Left forelimb (tissue), 1 donor: ENCODE results near the gene ACOT7.
A peak's percentile ranks its signal among the peaks of the same experiment; 100 is the strongest.

Experiments
- DNase-seq: peaks from one replicate; pipeline ENCODE4 v3.0.0-alpha.2; 2018; ENCODE audit warnings: low spot score

ACOT7 gene

DNA sequence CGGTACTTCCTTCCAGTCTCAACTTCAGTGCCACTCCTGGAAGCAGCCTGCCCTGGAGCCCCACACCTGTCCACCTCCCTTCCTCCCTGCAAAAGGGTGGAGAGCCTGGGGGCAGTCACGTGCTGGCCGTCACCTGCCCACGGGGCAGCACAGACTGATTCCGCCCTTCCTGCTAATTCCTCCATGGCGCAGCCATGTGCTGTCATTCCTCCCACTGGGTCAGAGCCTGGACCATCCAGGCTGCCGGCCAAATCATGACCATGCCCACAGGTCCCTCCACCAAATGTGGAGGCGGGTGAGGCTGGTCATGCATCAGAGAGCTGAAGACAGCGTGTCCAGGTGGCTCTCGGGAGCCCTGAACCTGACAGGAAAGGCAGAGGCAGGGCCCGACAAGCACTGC lies 108.2 kb downstream of the ACOT7 start:
- DNase-seq = no peak

DNA sequence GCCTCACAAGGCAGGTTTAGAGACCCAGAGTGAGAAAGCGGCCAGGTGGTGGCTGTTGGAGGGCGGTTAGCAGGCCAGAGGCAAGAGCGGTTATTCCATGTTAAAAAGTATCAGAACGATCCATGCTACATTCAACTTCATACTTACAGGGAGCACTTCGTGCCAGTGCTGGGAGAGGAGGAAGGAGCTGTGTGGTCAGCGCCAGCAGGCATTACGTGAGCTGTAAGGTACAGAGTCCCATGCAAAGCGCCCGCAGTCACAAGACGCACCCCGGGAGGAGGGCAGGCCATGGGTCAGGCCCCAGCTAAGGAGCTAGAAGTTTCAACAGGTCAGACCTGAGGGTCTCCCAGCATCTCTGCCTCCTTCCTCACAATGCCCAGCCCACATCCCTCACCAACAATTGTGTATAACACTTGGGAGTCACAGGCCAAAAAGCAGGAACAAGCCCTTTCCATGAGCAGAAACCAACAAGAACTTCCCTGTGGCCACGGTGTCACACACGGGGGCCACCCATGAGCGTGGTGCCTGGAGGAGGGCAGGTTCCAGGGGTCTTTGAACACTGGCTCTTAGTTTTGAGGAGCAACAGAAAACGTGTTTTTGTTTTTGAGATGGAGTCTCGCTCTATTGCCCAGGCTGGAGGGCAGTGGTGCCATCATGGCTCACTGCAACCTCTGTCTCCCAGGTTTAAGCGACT lies 110.8 kb downstream of the ACOT7 start:
- DNase-seq = no peak

DNA sequence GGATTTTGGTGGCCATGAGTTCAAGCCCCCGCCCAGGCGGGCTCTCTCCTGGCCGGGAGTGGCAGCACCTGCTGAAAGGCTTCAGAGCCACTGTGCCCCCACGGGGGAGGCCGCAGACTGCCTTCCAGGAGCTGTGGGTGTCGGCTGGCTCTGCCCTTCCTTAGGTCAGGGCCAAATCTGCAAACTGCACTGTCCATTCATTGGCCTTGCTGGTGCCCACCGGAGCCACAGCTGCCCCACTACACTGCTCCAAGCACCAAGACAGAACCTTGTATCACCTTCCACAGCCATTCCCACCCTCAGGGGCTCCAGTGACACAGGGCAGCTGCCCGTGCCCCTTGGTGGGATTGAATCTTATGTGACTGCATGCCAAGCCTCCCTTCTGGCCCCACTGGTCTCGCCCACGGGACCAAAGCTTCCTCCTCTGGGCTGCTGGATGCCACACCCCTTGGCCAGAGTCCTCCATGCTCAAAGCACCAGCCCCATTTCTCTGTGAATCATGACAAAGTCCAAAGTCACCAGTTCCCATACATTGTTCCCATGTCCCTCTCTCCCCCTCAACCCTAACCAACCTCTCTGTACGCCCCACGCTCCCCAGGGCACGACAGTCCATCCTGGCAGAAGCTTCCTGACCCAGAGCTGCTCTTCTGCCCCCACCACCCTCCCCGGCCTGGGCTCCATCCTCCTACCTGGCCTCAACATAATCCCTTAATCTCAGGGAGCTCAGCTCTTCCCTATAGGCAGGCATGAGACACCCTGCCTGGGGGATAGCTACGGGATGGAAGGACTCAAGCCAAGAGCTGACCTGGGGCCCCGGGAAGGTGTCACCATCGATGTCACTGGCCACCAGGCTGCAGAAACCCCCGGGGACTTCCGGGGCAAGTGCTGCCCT lies 111.8 kb downstream of the ACOT7 start:
- DNase-seq = no peak

DNA sequence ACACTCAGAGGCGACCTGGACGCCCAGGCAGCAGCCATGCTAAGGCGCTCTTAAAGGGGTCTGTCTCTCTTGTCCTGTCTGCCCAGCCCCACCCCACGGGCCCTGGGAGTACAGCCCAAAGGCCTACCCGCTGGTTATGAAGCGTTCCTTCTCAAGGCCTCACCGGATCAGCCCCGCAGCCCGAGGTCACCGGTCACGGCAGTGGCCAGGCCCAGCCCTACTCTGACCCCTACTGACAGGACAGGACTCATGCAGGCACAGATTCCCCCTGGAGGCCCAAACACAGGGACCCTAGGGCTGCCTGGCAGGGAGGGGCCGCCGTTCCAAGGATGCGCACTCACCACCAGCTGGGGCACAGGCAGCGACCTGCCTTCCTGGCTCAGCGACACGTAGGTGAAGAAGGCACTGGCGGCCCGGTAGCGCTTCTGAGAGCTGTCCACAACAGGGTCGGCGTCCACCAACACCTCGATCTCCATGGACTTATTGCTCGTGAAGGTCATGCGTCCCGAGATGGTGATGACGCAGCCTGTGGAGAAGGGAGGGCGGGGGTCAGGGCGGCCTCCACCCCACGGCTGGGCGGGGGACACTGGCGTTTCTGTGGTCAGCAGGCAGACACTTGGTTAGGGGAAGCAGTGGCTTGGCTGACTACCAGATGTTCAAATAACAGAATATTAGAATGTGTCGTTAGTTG lies 112.7 kb downstream of the ACOT7 start:
- DNase-seq = no peak

DNA sequence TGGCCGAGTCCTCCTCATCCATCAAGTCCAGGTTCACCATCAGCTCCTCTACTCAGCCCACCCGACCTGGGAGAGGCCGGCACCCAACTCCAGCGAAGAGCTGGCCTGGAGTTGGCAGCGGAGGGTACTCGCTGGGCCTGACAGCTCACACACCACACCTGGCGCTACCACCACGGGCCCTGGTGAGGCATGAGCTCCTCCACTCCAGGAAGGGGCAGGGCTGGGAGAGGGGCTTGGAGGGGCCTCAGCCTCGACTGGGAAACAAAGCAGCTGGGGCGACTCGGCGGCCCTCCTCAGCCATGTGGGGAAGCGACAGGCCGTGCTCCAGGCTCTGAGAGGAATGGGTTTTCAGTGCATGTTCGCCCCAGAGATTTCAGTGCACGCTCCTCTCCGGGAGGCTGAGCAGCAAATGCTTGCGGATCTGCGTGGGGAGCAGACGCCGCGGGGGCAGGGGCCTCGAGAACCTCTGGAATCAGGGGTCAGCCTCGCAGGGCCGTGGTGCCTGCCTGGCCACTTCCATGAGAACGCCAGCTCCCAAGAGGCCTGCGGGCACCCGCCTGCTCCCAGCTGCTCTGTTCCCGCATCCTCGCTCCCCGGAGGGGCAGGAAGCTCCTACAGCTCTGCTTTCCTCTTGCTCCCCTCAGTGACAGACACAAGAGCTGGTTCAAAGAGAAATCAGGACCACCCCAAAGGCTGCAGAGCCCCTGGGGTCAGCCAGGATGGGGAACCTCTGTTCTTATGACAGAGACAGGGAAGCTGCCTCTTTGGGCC lies 113.8 kb downstream of the ACOT7 start:
- DNase-seq = no peak

DNA sequence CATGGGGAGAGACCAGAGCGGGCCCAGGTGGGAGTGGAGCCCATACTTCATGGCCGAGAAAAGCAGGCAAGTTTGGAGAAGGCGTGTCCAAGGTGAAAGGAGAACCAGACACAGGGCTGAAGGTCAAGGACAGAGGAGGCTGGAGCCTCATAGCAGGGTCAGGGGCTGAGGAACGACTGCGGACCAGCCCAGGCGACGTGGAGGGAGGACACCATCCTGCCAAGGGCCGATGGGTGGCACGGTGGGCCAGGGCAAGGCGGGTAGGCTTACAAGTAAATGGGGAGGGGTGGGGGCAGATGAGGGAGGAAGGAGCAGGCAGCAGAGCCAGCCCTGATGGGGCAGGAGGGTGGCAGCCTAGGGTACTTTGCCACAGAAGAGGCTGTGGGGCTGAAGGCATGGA lies 114.5 kb downstream of the ACOT7 start:
- DNase-seq = no peak

DNA sequence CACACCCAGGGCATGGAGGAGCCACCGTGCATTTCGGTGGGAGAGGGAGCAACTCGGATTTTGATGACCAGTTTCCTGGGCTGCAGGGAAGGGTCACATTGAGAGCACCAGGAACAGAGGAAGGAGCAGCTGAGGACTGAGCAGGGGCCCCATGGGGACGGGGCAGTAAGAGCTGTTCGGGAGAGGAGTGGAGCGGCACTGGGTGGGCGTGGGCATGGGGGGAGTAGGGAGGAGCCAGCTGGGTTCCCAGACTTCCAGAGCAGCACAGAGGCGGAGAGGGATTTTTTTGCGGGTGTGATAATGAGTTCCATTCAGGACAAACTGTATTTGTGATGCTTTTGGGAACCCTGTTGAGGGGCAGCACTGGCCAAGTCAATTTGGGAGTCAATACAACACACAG lies 115.3 kb downstream of the ACOT7 start:
- DNase-seq = no peak

DNA sequence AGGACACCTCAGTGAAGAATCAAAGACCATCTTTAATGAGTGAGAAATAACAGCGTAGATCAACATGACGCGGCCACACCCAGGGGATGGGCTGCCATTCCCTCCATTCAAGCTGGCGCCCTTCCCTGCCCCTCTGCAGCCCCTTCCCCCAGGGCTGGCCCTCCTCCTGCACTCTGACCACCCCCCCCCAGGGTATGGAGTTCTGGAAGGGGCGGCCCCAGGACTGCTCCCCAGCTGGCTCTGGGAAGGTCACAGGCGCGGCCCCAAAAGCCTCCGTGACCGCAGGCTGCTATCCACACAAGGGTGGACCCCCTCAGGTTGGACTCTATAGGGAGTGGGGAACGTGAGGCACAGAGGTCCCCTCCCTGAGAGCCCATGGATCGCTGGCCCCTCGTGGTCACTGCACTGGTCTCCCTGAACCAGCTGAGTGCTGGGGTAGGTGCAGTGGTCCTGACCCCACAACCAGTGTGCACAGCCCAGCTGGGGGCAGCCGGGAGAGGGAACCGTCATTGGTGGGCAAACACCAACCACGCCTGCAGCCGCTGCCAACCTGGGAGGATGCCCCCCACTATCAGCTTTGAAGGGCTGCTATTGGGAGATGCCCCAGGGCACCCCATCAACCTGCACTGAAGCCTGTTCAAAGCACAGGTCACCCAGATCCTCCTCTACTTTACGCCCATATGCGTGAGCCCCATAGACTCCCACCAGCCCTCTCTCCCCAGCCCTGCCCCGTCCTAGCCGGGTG lies 116.6 kb downstream of the ACOT7 start:
- no peak for DNase-seq

DNA sequence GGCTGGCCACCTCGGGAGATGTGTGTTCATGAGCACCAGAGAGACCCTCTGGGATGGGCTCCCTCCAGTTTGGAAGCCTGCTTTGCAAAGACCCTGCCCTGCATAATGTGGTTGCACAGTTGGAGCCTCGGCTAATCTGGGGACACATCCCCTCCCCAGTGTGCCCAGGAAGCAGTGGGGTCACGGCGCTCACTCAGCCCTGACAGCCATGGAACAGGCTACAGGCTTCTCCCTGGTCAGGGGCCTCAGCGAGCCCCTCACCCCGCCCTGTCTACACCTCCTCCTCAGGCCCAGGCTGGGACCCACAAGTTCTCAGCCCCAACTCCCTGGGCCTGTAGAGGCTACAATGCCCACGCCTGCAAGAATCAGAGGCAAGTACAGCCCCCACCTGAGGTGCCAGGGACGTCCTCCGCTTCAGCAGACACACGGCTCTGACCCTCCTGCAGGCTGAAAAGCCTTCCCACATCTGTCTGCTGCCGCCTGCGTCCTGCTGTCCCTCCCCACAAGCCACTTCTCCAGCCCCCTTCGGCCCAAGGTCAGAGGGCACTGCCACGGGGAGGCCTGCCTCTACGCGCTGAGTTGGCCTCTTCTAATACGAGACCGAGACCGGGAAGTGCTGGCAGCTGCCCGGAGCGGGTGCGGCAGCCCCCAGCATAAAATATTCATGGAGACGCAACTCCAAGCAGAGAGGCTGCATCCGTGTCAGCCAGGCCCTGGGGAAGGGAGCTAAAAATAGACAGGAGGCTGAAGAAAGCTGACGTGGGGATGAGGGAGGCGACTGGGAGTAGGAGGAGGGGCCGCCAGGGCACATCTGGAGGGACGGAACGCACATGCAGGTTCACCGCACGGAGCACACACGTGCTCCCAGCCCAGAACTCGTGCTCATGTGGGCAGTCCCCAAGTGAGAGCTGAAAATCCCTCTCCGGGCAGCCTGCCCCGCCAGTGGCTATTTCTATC lies 117.5 kb downstream of the ACOT7 start:
- DNase-seq = peak; percentile 87

DNA sequence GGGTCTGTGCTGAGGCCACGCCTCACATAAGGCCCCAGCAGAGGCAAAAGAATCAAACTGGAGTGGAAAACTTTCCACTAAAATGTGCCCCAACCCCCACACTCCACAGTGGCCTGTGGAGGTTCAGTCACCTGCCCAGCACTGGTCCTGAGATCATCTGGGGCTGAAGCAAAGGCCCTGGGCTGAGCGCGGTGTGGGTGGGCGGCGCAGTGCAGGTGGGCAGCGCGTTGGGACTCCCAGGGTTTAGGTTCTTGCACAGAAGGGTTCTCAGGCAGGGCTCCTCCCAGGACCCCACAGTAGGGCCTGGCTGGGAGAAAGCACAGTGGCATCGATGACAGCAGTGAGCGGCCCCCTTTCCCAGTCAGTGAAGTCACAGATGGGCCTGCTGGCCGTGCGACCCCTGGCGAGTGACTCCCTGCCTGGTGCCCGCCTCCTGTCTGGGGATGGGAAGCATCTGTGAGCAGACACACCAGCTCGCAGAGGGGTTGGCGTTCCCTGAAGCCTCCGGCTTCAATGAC lies 118.9 kb downstream of the ACOT7 start:
- no peak for DNase-seq

DNA sequence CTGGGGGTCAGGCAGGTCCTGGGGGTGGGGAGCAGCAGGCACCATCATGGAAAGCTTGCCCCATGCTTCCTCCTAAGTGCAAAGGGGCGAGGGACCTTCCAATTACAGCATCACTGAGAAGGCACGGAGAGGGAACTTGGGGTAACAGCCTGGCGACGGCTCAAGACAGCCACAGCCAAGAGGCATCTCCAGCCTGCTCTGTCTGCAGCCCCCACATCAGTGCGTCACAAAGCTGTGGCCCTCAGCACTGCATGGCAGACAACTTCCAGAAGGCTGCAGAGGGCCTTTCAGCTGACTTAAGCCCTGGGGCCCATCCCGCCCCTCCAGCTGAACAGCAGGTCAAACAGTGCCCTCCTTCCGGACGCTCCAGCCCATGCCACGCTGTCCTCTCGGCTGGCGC lies 119.5 kb downstream of the ACOT7 start:
- DNase-seq = no peak

DNA sequence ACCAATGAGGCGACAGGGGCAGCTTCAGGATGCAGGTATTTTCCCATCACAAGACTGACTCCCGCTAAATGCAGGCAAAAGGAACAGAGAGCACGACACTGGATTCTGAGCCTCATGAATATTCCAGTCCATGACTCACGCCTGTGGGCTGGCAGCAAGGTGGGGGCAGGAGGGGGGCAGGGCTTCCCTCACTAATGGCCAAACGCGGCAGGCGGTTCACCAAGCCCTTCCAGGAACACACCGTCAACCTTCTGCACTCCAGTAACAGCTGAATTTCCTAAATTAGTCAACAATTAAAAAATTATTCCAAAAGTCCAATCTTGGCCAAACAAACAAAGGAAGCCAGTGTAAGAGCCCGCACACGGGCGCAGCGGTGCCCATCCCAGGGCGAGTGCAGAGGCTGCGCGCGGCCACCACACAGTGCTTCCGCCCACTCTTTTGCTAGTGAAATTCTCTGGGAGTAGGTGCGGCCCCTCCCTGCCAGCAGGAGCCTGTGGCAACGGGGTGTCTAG lies 120.1 kb downstream of the ACOT7 start:
- no peak for DNase-seq

DNA sequence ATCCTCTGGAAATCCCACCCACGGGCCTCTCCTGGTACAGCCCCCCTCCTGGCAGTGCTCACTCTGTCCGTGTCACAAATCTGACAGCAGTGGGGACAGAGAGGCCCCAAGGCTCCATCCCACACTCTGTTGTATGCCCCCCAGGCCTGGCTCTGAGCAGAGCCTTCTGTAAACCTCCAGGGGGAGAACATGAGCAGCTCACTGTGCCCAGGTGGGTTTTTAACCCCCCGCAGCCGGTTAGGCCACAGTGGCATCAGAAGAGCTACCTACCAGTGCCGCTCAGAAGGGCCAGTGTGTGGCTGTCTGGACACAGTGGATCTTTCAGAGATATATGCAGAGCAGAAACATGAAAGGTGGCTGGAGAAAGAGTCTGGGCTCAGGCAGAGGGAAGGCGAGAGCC lies 120.7 kb downstream of the ACOT7 start:
- DNase-seq = no peak

DNA sequence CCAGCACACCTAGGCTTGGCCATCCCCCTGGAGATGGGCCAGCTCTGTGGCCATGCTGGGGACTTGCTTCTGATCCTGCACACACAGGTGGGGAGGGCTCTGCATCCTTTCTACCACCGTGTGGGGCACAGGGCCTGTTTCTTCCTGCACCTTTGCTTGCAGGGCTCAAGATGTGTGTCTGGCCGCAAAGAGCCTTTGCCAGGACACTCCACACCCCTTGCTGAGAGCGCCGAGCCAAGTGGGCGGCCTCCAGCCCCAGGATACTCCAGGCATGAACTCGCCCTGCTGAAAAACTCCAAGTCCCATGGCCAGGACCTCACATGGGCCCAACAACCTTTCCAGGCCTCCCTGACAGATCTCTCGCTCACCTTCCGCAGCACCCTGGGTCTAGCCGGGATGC lies 121.1 kb downstream of the ACOT7 start:
- no peak for DNase-seq

DNA sequence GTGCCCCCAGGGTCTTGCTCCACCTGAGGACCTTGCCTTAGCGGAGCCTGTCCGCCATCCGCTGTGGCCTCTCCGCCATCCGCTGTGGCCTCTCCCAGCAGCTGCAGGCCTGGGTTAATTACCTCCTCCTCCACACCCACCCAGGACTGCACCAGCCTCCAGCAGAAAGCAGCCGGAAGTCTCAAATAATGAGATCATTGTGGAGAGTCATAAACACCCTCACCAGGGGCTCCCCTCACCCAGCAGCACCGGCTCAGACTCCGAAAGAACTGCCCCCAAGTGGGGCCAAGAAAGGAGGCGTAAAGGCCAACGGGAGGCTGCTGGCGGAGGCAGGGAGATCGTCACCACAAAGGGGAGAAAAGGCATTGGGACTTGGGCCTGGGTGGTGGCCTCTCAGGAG lies 122.0 kb downstream of the ACOT7 start:
- DNase-seq = no peak

DNA sequence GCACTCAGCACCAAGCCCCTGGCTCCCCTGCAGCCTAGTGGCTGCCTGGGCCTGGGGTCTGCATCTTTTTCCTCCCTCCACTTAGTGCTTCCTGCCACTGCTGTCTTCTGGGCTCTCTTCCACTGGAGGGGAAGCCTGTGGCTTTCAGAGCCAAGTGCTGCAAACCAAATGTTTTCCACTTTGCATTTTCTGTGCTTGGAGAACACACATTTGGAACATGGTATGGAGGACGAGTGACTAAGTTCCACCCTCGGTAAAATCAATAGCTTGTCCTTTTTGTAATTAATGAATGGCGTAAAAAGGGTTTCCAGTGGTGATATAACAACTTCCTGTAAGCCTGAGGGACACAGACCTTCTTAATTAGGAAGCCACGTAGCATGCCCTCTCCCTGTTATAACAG lies 122.6 kb downstream of the ACOT7 start:
- DNase-seq = no peak

DNA sequence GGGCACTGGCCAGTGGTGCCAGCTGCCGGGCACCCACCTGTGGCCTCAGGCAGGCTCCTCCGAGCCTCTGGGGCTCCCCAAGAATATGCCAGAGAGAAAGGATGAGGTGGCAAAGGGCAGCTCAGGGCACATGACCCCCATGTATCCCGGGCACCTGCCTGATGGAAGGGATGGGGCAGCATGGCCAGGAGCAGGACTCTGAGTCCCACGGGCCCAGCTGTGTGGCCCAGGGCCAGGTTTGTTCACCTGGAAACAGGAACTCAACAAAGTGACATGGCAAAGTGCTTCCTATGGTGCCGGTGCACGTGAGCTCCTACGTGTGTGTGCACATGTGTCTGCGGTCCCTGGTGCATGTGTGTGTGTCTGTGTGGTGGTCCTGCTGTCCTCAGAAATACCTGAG lies 123.2 kb downstream of the ACOT7 start:
- no peak for DNase-seq

DNA sequence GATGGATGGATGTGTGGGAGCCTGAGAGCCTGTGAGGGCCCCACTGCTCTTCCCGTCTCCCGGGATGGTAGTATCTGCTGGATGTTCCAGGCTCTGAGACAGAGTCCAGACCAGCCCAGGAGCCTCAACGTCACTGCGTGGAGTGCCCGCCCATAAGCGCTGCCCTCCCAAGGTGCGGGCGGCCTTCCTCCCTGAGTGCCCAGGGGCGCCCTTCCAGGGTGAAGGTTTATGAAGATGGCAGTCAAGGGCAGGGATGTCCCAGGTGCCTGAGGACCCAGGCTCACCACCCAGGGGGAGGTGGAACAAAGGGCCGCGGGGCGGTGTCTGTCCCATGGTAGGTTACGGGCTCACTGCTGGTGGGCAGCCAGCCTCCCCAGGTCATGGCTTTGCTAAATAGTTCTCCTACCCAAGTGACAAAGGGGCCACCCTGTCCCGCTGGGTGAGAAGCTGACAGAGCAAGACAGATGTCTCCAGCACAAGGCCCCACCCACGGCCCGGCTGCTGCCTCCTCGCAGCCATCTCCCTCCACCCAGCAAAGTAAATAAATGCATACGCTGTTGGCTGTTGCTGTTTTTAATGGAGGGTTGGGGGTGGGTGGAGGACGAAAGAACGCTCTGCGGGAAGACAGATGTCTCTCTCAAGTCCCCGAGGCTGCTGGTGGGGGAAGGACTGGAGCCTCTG lies 123.7 kb downstream of the ACOT7 start:
- DNase-seq = no peak

DNA sequence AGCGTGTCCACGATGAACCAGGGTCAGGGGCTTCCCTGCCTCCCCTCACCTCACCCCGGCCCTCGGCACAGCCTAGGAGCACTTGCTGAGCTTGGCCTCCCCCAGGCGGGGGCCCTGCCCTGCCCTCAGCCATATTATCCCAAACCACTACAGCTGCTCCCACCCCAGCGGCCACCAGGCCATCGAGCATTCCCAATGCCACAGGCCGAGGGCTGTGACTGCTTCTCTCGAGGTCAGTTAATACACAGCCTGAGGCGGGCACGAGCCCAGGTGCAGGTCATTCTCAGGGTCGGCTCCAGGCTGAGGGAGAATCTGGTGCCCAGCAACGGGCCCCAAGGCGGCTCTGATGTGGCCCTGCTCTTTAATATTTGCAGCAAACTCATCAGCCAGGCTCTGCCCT lies 124.3 kb downstream of the ACOT7 start:
- no peak for DNase-seq
